GM18502 (cell line): ENCODE results near the gene CES3.
A peak's percentile ranks its signal among the peaks of the same experiment; 100 is the strongest.

ENCODE experiments used
- ATAC-seq: cut with Tn5 transposase; IDR thresholded peaks from one replicate; pipeline ENCODE4 v1.9.1; 2021; ENCODE audit warnings: mild to moderate bottlenecking; ENCODE audit not compliant: unreplicated experiment, poor library complexity

Gene CES3

GRCh38 chr16:66926171-66926947 lies 34.7 kb upstream of the CES3 start:
- no peak for ATAC-seq

DNA sequence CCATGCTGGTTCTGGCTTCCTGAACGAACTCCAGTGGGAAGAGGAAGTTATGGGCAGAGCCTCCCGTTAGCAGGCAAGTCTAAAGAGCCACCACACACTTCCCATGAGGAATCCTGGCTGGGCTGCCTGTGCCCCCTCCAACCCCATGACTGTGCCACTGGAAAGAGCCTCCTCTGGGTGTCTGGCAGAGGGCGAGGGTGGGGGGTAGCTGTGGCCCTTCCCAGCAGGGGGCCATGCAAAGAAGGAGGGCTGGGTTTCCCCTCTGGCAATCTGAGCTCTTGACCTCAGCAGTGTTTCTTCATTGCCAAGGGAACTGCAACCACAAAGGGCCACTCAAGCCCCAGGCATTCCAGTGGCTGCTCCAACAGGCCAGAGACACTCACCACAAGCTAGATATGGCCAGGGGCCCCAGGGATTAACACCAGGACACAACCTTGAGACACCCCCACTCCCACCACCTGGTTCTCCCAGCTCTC lies 34.1 kb upstream of the CES3 start:
- no peak for ATAC-seq

- no peak for ATAC-seq
Observed at GRCh38 chr16:66927918-66928649, 33.0 kb upstream of the CES3 start.

GRCh38 chr16:66928702-66929388 lies 32.2 kb upstream of the CES3 start:
- ATAC-seq, result no peak

- no peak for ATAC-seq
Observed at GRCh38 chr16:66930189-66930588, 30.9 kb upstream of the CES3 start.

- ATAC-seq, result no peak
Observed at GRCh38 chr16:66931665-66932064, 29.4 kb upstream of the CES3 start.

DNA sequence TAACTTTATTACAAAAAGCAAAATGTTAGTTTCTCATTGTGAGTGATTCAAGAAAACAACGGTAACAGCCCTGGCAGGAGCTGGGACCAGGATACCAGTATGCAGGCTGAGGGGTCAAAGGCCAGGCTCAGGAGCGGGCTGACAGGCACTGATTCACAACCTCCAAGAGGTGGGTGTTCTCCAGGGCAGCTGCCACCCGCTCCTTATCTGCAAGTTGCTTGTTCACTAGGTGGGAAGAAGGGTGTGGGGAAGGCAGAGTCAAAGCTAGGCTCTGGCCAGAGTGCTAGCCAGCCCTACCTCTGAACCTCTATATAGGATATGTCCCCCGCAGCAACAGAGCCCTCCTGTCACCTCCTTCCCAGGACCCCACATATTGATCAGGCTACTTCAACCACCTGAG lies 29.0 kb upstream of the CES3 start:
- ATAC-seq, result no peak

DNA sequence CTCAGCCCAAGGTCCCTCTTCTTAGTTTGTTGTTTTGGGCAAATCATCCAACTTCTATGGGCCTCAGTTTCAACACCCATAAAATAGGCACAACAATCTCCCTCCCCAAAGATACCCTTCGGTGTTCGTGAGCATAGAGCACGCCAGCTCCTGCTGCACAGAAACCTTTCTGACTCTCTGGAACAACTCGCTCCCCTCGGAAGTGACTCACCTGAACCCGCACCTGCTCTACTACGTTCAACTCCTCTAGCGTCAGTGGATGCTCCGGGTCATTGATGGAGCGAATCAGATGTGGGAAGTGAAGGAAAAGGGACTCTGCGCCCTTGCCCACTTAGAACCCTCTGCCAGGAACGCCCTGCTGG lies 27.3 kb upstream of the CES3 start:
- ATAC-seq, result peak; percentile 8

DNA sequence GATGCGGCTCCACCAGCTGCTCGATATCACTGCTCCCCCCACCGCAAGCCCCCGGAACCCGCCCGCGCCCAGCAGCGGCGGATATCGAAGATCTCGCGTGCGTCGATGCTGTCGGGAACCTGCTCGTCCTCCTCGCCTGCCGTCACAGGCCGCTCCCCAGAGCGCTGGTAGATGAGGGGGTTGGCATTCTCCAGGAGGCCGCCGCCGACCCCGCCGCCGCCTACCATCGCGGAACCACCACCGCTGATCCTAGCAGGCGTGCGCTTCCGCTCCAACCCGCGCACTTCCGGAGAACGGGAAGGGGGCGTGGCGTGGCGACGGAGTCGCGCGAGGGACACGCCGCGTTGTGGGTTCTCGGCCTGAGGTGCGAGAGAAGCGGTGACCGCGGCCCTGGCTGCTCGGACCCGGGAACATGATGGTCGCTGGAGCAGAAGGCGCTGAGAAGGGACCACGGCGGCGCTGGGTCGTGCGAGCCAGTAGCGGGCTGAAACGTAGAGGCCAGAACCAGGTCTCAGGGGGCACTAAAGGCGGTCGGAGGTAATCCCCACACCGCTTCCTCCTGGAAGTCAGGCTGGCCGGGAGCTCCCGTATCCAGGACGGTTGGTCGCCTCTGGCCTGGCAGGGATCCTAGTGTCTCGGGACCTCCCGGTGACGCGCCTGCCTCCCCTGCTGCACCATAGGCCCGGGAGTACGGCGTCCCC lies 26.8 kb upstream of the CES3 start, which contains the start of gene CIAO2B:
TSS of gene CIAO2B (minus strand) at position 265 of the 701 bp plus-strand sequence. CDS start at position 227, 38 bp downstream.
- ATAC-seq, result peak; percentile 80

GRCh38 chr16:66934839-66935313 lies 26.2 kb upstream of the CES3 start:
- peak; percentile 22 for ATAC-seq

- ATAC-seq, result no peak
Observed at GRCh38 chr16:66935314-66936011, 25.6 kb upstream of the CES3 start, which contains the start of gene CES2. CES2 (plus strand) TSS chr16:66935516; CDS start chr16:66935636, 120 bp downstream.

GRCh38 chr16:66936462-66936861 lies 24.6 kb upstream of the CES3 start:
- ATAC-seq, result no peak

DNA sequence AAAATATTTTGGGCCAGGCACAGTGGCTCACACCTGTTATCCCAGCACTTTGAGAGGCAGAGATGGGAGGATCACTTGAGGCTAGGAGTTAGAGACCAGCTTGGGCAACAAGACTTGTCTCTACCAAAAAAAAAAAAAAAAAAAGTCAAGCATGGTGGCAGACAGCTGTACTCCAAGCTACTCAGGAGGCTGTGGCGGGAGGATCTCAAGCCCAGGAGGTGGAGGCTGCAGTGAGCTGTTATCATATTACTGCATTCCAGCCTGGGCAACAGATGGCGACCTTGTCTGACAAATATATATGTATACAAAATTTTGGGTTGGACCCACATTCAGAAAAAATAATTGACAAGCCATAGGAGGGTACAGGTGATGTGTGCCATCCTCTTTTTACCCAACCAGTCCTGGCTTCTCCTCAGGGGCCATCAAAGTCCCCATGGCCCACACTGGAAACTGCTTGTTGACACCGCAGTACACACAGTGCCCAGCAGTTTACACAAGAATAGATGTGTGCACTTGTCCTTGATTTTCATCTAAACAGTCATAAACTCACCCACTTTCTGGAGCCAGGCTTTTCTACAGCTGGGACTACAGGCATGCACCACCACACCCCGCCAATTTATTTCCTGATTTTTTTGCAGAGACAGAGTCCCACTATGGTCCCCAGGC lies 24.0 kb upstream of the CES3 start:
- no peak for ATAC-seq

DNA sequence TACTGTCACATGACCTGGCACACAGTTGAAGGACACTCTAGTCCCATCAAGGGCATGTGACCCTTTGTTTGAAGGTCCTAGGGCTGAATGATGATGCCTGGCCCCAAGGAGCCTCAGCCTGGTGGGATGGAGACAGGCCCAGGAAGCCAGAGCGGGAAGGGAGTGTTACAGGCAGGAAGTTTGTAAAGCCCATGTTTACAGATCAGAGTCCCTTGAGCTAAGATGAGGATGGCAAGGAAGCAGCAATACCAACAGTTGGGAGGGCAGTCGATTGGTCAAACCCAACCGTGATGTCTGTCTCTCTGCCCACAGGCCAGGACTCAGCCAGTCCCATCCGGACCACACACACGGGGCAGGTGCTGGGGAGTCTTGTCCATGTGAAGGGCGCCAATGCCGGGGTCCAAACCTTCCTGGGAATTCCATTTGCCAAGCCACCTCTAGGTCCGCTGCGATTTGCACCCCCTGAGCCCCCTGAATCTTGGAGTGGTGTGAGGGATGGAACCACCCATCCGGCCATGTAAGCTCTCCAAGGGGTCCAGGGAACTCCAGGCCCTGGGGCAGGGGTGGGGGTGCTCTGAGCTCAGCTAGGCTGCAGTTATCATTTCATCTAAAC lies 23.2 kb upstream of the CES3 start:
- no peak for ATAC-seq

DNA sequence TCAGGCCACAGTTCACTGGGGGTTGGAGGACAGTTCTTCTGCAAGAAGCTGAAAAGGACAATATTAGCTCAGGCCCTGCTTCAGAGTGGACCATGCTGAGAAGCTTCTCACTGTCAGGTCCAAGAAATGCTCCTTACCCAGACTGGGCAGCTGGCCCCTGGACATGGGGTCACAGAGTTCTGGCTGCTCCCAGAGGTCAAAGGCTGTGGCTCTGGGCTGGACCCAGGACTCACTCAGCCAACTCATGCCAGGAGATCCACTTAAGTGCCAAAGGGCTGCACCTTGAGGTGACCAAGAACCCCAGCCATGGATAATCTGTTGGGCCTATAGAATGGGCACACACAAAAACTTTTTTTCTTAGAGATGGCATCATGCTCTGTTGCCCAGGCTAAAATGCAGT lies 21.7 kb upstream of the CES3 start:
- ATAC-seq, result no peak

DNA sequence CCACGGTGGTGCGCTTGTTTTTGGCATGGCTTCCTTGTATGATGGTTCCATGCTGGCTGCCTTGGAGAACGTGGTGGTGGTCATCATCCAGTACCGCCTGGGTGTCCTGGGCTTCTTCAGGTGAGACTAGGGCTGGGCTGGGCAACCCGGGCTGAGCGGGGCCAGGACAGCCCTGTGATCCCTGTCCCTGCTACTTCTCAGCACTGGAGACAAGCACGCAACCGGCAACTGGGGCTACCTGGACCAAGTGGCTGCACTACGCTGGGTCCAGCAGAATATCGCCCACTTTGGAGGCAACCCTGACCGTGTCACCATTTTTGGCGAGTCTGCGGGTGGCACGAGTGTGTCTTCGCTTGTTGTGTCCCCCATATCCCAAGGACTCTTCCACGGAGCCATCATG lies 20.8 kb upstream of the CES3 start:
- no peak for ATAC-seq

DNA sequence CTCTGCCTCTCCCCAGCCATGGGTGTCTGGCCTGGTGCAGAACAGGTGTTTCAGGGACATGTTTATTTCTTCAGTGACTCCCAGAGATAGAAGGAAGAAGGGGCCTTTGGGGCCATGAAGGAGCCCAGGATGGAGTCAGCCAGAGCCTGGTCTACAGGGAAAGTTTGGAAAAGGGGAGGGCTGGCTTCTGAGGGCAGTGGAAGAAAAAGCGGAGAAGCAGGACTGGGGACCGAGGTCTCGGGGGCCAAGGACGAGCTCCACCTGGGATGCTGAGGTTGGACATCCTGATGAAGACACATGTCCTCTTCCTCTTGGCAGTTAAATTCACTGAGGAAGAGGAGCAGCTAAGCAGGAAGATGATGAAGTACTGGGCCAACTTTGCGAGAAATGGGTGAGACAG lies 18.1 kb upstream of the CES3 start:
- ATAC-seq, result no peak

DNA sequence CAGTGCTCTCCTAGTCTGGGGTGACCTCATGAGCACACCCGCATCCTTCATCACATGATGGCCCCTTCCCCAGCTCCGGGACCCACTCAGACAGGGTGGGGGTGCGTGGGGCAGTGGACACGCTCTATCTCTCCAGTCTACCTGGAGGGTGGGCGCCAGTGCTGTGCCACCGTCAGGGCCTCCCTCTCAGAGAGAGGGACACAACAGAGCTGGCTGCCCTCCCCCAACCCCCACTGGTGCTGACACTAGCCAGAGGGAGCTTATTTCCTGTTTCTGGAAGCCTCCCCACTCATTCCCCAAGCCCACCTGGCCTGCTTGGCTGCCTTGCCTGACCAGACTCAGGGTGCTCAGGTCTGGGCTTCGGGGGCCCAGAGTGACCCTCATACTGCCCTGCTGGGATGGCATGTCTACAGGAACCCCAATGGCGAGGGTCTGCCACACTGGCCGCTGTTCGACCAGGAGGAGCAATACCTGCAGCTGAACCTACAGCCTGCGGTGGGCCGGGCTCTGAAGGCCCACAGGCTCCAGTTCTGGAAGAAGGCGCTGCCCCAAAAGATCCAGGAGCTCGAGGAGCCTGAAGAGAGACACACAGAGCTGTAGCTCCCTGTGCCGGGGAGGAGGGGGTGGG lies 17.5 kb upstream of the CES3 start:
- ATAC-seq, result no peak
